HepG2 (cell line): Measurements from ENCODE around the gene FAM228B. TPM values are rescaled to one million over a fixed set of nuclear protein-coding genes. Genes with fewer than 3 reads are reported as not detected.

Experiments
- ATAC-seq: fragments of 200-7000 bp; cut with Tn5 transposase; 3 replicates; pipeline ENCODE4 v1.9.1; 2020; ENCODE audit warnings: mild to moderate bottlenecking, moderate library complexity
- BruUV-seq: library from RNA; stranded (reverse); fragments of 400-500 nt; replicated peaks from 2 replicates; lab custom pipeline; 2021; lab: Mats Ljungman, UMichigan
- CTCF ChIA-PET: fragments of 300-600 bp; formaldehyde crosslinking; extraction: SDS; loops from one replicate; lab custom pipeline; 2021; ENCODE audit warnings: low total read pairs, inconsistent platforms, low intra/inter-chr PET ratio; lab: Yijun Ruan, JAX
- POLR2A ChIA-PET: fragments of 350-600 bp; sonication (Branson Sonifier 250); formaldehyde crosslinking; loops from one replicate; lab custom pipeline; 2020; ENCODE audit warnings: antibody characterized with exemption, inconsistent platforms; lab: Yijun Ruan, JAX
- DNase-seq: peaks from one replicate; pipeline ENCODE4 v3.0.0-alpha.2; 2015; ENCODE audit warnings: low spot score
- FAIRE-seq: peaks from 3 replicates; lab custom pipeline; 2011; peaks lifted over from hg19 to GRCh38; lab: Jason Lieb, UNC
- H2AFZ ChIP-seq: one replicate; pipeline ENCODE4 v1.6.1; 2011; ENCODE audit warnings: low read length, inconsistent platforms
- H3K27ac ChIP-seq: fragments of 300-600 bp; 3 replicates; pipeline ENCODE4 v1.8.0; 2011; ENCODE audit warnings: mixed run types, mild to moderate bottlenecking, mixed read lengths, low read length, inconsistent platforms; ENCODE audit not compliant: insufficient read depth; ENCODE audit errors: extremely low read length
- H3K27me3 ChIP-seq, 2 experiments: fragments of 200-600 bp in 1 of 2; 2 replicates in 1 of 2; 3 replicates in 1 of 2; pipeline versions ENCODE4 v1.6.0 to v1.8.0; 2011; ENCODE audit warnings: low read length in 2 of 2, mild to moderate bottlenecking in 2 of 2, moderate library complexity in 2 of 2, inconsistent platforms in 1 of 2; ENCODE audit not compliant: insufficient read depth in 2 of 2, control insufficient read depth in 1 of 2
- H3K36me3 ChIP-seq, 2 experiments: fragments of 200-600 bp in 1 of 2; replicated peaks in 1 of 2; 2 replicates in 1 of 2; 3 replicates in 1 of 2; pipeline versions ENCODE4 v1.5.1 to v1.8.0; 2011; ENCODE audit warnings: low read length in 2 of 2, inconsistent platforms in 1 of 2; ENCODE audit not compliant: insufficient read depth in 2 of 2, control insufficient read depth in 1 of 2
- H3K4me1 ChIP-seq: 2 replicates; pipeline ENCODE4 v1.5.1; 2012; ENCODE audit warnings: low read length, inconsistent platforms; ENCODE audit not compliant: insufficient read depth
- H3K4me2 ChIP-seq: 2 replicates; pipeline ENCODE4 v1.6.0; 2011; ENCODE audit warnings: low read depth, low read length, inconsistent platforms
- H3K4me3 ChIP-seq, 3 experiments: fragments of 200-600 bp in 1 of 3; sonication (generic), shearing (Covaris generic) in 1 of 3; replicated peaks in 1 of 3; 2 replicates each; pipeline ENCODE4 v1.5.1; 2011 to 2016; ENCODE audit warnings: low read length in 3 of 3, inconsistent platforms in 2 of 3, low read depth in 2 of 3, mild to moderate bottlenecking in 2 of 3, control low read depth in 1 of 3, mixed read lengths in 1 of 3; ENCODE audit not compliant: insufficient read depth in 1 of 3
- H3K79me2 ChIP-seq: one replicate; pipeline ENCODE4 v1.6.1; 2011; ENCODE audit warnings: low read length, inconsistent platforms; ENCODE audit not compliant: insufficient read depth
- H3K9ac ChIP-seq: 2 replicates; pipeline ENCODE4 v1.6.0; 2011; ENCODE audit warnings: mild to moderate bottlenecking, low read depth, low read length, inconsistent platforms; ENCODE audit not compliant: insufficient read depth
- H3K9me3 ChIP-seq: 2 replicates; pipeline ENCODE4 v1.5.1; 2012; ENCODE audit warnings: mild to moderate bottlenecking, low read length
- H4K20me1 ChIP-seq: 2 replicates; pipeline ENCODE4 v1.6.0; 2011; ENCODE audit warnings: inconsistent platforms, mild to moderate bottlenecking, low read length, moderate library complexity; ENCODE audit not compliant: insufficient read depth
- HDAC2 ChIP-seq: sonication (generic); formaldehyde crosslinking; IDR thresholded peaks from 2 replicates; pipeline ENCODE4 v1.4.0; 2020; ENCODE audit warnings: missing genetic modification reagents
- HOXA7 ChIP-seq: sonication (generic); formaldehyde crosslinking; IDR thresholded peaks from 2 replicates; pipeline ENCODE4 v1.8.1; 2022; ENCODE audit warnings: mild to moderate bottlenecking, missing genetic modification reagents, moderate library complexity
- NFATC3 ChIP-seq: sonication (generic); formaldehyde crosslinking; IDR thresholded peaks from 2 replicates; pipeline ENCODE4 v1.5.1; 2020; ENCODE audit warnings: mild to moderate bottlenecking, missing genetic modification reagents
- NKX3-1 ChIP-seq: sonication (generic); formaldehyde crosslinking; IDR thresholded peaks from 2 replicates; pipeline ENCODE4 v1.5.0; 2020; ENCODE audit warnings: missing genetic modification reagents
- RBM22 ChIP-seq: fragments of 200-400 bp; formaldehyde crosslinking; optimal IDR thresholded peaks from 2 replicates; pipeline ENCODE3; 2017; ENCODE audit warnings: mild to moderate bottlenecking, low read length, moderate library complexity
- REXO4 ChIP-seq: sonication (generic); formaldehyde crosslinking; IDR thresholded peaks from 2 replicates; pipeline ENCODE4 v1.8.0; 2022; ENCODE audit warnings: missing genetic modification reagents, mild to moderate bottlenecking, borderline replicate concordance
- SATB2 ChIP-seq: sonication (generic); formaldehyde crosslinking; IDR thresholded peaks from 2 replicates; pipeline ENCODE4 v1.5.0; 2020; ENCODE audit warnings: missing genetic modification reagents
- ZNF138 ChIP-seq: sonication (generic); formaldehyde crosslinking; IDR thresholded peaks from 2 replicates; pipeline ENCODE4 v1.5.0; 2020; ENCODE audit warnings: mild to moderate bottlenecking, low read depth, missing genetic modification reagents
- ZNF549 ChIP-seq: sonication (generic); formaldehyde crosslinking; IDR thresholded peaks from 2 replicates; pipeline ENCODE4 v1.5.0; 2020; ENCODE audit warnings: missing genetic modification reagents
- WGBS: methylation state at CpG from one replicate; pipeline ENCODE4 v1.1.6; 2017; ENCODE audit warnings: low lambda C conversion rate; 5-methylcytosine and 5-hydroxymethylcytosine counted together
- in situ Hi-C: cut with HindIII; loops from 2 replicates; pipeline ENCODE4 v1.10.0; 2017; ENCODE audit warnings: low pct_unique_long_range_greater_than_20kb; ENCODE audit not compliant: extremely low pct_ligation_motif_present
- intact Hi-C: fragments of 100-400 bp; cut with micrococcal nuclease; formaldehyde crosslinking; loops from one replicate; pipeline ENCODE4 v1.10.0; 2022; ENCODE audit not compliant: unreplicated experiment
- polyA plus RNA-seq, 8 experiments: library from polyadenylated mRNA; depleted of rRNA in 3 of 8; stranded (reverse) in 7 of 8; unstranded in 1 of 8; fragments of >200 nt; fragmentation: Illumina TruSeq in 4 of 8; extraction: Trizol in 4 of 8; gene quantifications; 2 replicates each; pipeline versions ENCODE4 v1.2.1 to v1.2.3, GENCODE V29; 2011 to 2016; ENCODE audit warnings: low read depth in 4 of 8, missing spikeins in 1 of 8, mixed read lengths in 1 of 8; ENCODE audit not compliant: insufficient read depth in 1 of 8
- total RNA-seq, 5 experiments: library from RNA; depleted of rRNA; stranded (reverse); fragments of >200 nt; fragmentation: Illumina TruSeq; extraction: Trizol; gene quantifications; 2 replicates each; pipeline ENCODE4 v1.2.3, GENCODE V29; 2016; ENCODE audit warnings: low read depth in 1 of 5
- TF ChIP-seq, protein P1 (sequence below): fragments of 450-650 bp; IDR thresholded peaks from 2 replicates; pipeline ENCODE4 v1.6.1; 2017; ENCODE audit warnings: mild to moderate bottlenecking
- TF ChIP-seq, protein P2 (sequence below): sonication (generic); formaldehyde crosslinking; IDR thresholded peaks from 2 replicates; pipeline ENCODE4 v1.5.0; 2020; ENCODE audit warnings: mild to moderate bottlenecking, missing genetic modification reagents, moderate library complexity
- TF ChIP-seq, protein P3 (sequence below): sonication (generic); formaldehyde crosslinking; IDR thresholded peaks from 2 replicates; pipeline ENCODE4 v1.8.0; 2022; ENCODE audit warnings: mild to moderate bottlenecking, missing genetic modification reagents, borderline replicate concordance

Gene FAM228B
- total and polyA plus RNA-seq, 2 of the 13 experiments (the other 11 are each of a cell fraction or from before 2014, with no cell fraction given), result 0.79 to 1.1 TPM

DNA sequence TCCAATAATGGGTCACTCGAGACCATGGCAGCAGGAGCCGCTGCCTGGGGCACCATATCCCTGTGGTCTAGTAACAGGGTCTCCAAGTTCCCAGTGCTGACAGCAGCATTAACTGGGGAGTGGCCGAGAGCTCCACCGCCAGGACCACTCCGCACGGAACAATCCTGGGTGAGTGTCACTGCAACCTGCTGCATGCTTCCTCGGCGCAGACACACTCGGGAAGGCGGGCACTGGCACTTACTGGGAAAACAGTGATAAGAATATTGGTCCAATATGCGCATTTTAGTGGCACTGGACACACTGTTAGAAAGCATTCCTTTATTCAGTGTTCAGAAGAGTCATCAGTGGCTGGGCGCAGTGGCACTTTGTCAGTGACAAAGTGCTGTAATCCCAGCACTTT, 81.2 kb downstream of the FAM228B start:
- H3K4me3 ChIP-seq, result no peak overlapping the region
- H3K4me1 ChIP-seq, result no peaks in the 10 kb centered on the region
- no peaks in the 10 kb centered on the region for H3K79me2 ChIP-seq
- DNase-seq, result no peak
- no peak overlapping the region for H2AFZ ChIP-seq
- CTCF ChIA-PET, result no interaction called here
- no peak overlapping the region for H3K27ac ChIP-seq
- POLR2A ChIA-PET, result no interaction called here
- no peak for FAIRE-seq
- peaks cover 2 to 7% of the 10 kb centered on the region in 2 experiments; a peak in 4 of 5 replicates for H3K36me3 ChIP-seq
- no peaks in the 10 kb centered on the region for H4K20me1 ChIP-seq
- H3K9me3 ChIP-seq, result no peaks in the 10 kb centered on the region
- ATAC-seq, result no peak
- no TSS peak for BruUV-seq
- no peaks in the 10 kb centered on the region for H3K27me3 ChIP-seq
- no peak for TF ChIP-seq SATB2 (CRISPR knock-in tag)
- TF ChIP-seq ZNF549 (CRISPR knock-in tag), result no peak
- no peak for TF ChIP-seq NFATC3 (CRISPR knock-in tag)
- TF ChIP-seq HOXA7, result no peak
- TF ChIP-seq HDAC2 (CRISPR knock-in tag), result no peak
- TF ChIP-seq, protein P1, sequence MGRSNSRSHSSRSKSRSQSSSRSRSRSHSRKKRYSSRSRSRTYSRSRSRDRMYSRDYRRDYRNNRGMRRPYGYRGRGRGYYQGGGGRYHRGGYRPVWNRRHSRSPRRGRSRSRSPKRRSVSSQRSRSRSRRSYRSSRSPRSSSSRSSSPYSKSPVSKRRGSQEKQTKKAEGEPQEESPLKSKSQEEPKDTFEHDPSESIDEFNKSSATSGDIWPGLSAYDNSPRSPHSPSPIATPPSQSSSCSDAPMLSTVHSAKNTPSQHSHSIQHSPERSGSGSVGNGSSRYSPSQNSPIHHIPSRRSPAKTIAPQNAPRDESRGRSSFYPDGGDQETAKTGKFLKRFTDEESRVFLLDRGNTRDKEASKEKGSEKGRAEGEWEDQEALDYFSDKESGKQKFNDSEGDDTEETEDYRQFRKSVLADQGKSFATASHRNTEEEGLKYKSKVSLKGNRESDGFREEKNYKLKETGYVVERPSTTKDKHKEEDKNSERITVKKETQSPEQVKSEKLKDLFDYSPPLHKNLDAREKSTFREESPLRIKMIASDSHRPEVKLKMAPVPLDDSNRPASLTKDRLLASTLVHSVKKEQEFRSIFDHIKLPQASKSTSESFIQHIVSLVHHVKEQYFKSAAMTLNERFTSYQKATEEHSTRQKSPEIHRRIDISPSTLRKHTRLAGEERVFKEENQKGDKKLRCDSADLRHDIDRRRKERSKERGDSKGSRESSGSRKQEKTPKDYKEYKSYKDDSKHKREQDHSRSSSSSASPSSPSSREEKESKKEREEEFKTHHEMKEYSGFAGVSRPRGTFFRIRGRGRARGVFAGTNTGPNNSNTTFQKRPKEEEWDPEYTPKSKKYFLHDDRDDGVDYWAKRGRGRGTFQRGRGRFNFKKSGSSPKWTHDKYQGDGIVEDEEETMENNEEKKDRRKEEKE, result no peak
- TF ChIP-seq, protein P2, sequence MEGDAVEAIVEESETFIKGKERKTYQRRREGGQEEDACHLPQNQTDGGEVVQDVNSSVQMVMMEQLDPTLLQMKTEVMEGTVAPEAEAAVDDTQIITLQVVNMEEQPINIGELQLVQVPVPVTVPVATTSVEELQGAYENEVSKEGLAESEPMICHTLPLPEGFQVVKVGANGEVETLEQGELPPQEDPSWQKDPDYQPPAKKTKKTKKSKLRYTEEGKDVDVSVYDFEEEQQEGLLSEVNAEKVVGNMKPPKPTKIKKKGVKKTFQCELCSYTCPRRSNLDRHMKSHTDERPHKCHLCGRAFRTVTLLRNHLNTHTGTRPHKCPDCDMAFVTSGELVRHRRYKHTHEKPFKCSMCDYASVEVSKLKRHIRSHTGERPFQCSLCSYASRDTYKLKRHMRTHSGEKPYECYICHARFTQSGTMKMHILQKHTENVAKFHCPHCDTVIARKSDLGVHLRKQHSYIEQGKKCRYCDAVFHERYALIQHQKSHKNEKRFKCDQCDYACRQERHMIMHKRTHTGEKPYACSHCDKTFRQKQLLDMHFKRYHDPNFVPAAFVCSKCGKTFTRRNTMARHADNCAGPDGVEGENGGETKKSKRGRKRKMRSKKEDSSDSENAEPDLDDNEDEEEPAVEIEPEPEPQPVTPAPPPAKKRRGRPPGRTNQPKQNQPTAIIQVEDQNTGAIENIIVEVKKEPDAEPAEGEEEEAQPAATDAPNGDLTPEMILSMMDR, result no peak
- TF ChIP-seq, protein P3, sequence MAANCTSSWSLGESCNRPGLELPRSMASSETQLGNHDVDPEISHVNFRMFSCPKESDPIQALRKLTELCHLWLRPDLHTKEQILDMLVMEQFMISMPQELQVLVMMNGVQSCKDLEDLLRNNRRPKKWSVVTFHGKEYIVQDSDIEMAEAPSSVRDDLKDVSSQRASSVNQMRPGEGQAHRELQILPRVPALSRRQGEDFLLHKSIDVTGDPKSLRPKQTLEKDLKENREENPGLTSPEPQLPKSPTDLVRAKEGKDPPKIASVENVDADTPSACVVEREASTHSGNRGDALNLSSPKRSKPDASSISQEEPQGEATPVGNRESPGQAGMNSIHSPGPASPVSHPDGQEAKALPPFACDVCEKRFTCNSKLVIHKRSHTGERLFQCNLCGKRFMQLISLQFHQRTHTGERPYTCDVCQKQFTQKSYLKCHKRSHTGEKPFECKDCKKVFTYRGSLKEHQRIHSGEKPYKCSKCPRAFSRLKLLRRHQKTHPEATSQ (CRISPR knock-in tag), result no peak
- TF ChIP-seq REXO4, result no peak
- no peak for TF ChIP-seq RBM22
- TF ChIP-seq ZNF138, result no peak
- TF ChIP-seq NKX3-1 (CRISPR knock-in tag), result no peak
- TF ChIP-seq, all 625 proteins: peak for 0
- intact Hi-C loops, result no loop called here
- WGBS, result 95% methylated on average over 12 of the region's 12 CpGs
- in situ Hi-C loops, result no loop called here
- H3K4me2 ChIP-seq, result no peak overlapping the region
- H3K9ac ChIP-seq, result no peak overlapping the region
